ENCODE data around the gene ZBTB25.

ZBTB25 gene

GRCh38 chr14:64504310-64504896 is 765 bp upstream of the ZBTB25 start, which contains the start of gene ZBTB1:
TSS of gene ZBTB1 (plus strand) at chr14:64504770. CDS start at chr14:64521505, 16,735 bp downstream.
- DNase-seq (ENCODE audit: low spot score), result peak; percentile 81
- no peak for TF ChIP-seq CTCF (IDR thresholded peaks at IDR 0.05; ENCODE audit: extremely low read depth, missing control alignments)

- no peak for DNase-seq (ENCODE audit: low spot score)
- TF ChIP-seq CTCF (IDR thresholded peaks at IDR 0.05; ENCODE audit: extremely low read depth, missing control alignments), result no peak
Observed at GRCh38 chr14:64502887-64503433, 678 bp downstream of the ZBTB25 start.

- DNase-seq (ENCODE audit: low spot score), result no peak
Observed at GRCh38 chr14:64502456-64502855, 1.2 kb downstream of the ZBTB25 start.

GRCh38 chr14:64501411-64502171 is 2.0 kb downstream of the ZBTB25 start:
- TF ChIP-seq CTCF (IDR thresholded peaks at IDR 0.05; ENCODE audit: extremely low read depth, missing control alignments), result no peak
- no peak for DNase-seq (ENCODE audit: low spot score)

More at GRCh38 chr14:64502456-64502855, 1.2 kb downstream of the ZBTB25 start:
- no peak for TF ChIP-seq CTCF (IDR thresholded peaks at IDR 0.05; ENCODE audit: extremely low read depth, missing control alignments)

GRCh38 chr14:64500088-64500487 is 3.5 kb downstream of the ZBTB25 start:
- no peak for DNase-seq (ENCODE audit: low spot score)

GRCh38 chr14:64496764-64497163 is 6.9 kb downstream of the ZBTB25 start:
- no peak for DNase-seq (ENCODE audit: low spot score)
- TF ChIP-seq CTCF (IDR thresholded peaks at IDR 0.05; ENCODE audit: extremely low read depth, missing control alignments), result no peak

More at GRCh38 chr14:64500088-64500487, 3.5 kb downstream of the ZBTB25 start:
- TF ChIP-seq CTCF (IDR thresholded peaks at IDR 0.05; ENCODE audit: extremely low read depth, missing control alignments), result no peak

- no peak for TF ChIP-seq CTCF (IDR thresholded peaks at IDR 0.05; ENCODE audit: extremely low read depth, missing control alignments)
- DNase-seq (ENCODE audit: low spot score), result no peak
Observed at GRCh38 chr14:64495252-64495651, 8.4 kb downstream of the ZBTB25 start.
